Activated CD8-positive, alpha-beta T cell treated with anti-CD3 and anti-CD28 coated beads, Interleukin-2, amount 10 ng/mL, durations not matched to agents 7 days and 5 days (primary cell): ENCODE results near the gene CRYGS. TPM values are rescaled to one million over a fixed set of nuclear protein-coding genes. Genes with fewer than 3 reads are reported as not detected.
"Not testable (repeated sequence)": the region's sequence is repeated elsewhere in the genome, so short reads cannot be mapped to it uniquely, and the experiment has no call there.

Experiments used
- ATAC-seq: fragments of 150-1000 bp; cut with Tn5 transposase; one replicate; pipeline ENCODE4 v1.10.0; 2021; ENCODE audit warnings: moderate library complexity
- CTCF ChIA-PET: fragments of 350-600 bp; sonication (Branson Sonifier 250); formaldehyde crosslinking; loops from one replicate; lab custom pipeline; 2021; ENCODE audit warnings: antibody characterized with exemption; lab: Charles Lee
- POLR2A ChIA-PET: fragments of 350-600 bp; sonication (Branson Sonifier 250); formaldehyde crosslinking; loops from one replicate; lab custom pipeline; 2021; ENCODE audit warnings: antibody characterized with exemption; lab: Charles Lee
- DNase-seq: peaks from one replicate; pipeline ENCODE4 v3.0.0-alpha.2; 2020
- H3K27ac Mint-ChIP-seq: one replicate; pipeline ENCODE4 v1.8.0; 2021; ENCODE audit warnings: mild to moderate bottlenecking, mixed read lengths
- H3K27me3 Mint-ChIP-seq: one replicate; pipeline ENCODE4 v1.8.0; 2021; ENCODE audit warnings: low read depth, mixed read lengths
- H3K36me3 Mint-ChIP-seq: one replicate; pipeline ENCODE4 v1.8.0; 2021; ENCODE audit warnings: low read depth, mixed read lengths
- H3K4me1 Mint-ChIP-seq: one replicate; pipeline ENCODE4 v1.8.0; 2021; ENCODE audit warnings: low read depth, mixed read lengths
- H3K4me3 Mint-ChIP-seq: one replicate; pipeline ENCODE4 v1.8.0; 2021; ENCODE audit warnings: mild to moderate bottlenecking, mixed read lengths
- H3K9me3 Mint-ChIP-seq: one replicate; pipeline ENCODE4 v1.8.0; 2022; ENCODE audit warnings: mixed read lengths; ENCODE audit not compliant: insufficient read depth
- total RNA-seq, 2 experiments: library from RNA; stranded (reverse); gene quantifications; one replicate each; pipeline ENCODE4 v1.2.3, GENCODE V29; 2021

The CRYGS gene
- total RNA-seq, 2 experiments from 2014 or later, result 4.6 to 5.6 TPM

DNA sequence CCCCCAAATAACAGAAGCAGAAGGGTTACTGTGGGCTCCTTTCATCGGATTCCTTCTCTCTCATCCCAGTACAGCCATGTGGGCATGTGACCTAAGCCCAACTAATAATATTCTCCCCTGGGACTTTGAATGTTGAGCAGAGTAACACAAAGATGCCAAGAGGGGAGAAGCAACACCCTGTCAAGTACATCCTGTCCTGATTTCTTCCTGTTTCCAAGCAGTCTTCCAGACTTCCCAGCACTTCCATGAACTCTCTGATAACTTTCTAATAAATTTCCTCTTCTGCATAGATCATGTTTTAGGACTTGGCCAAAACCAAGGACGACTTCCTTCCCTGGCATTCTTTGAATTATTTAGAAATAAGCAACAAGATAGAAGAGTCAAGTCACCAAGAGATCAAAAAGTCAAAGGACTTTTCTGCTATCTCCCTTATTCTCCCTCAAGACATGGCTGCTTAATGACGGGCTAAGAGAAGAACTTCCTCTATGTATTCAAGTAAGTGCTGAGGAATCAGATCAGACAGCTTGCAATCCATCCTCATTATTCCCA is 37.9 kb downstream of the CRYGS start:
- ChIA-PET POLR2A (no interaction called here), CTCF (no interaction called here)
- ATAC-seq, result no peak
- no peaks in the 10 kb centered on the region for H3K36me3 Mint-ChIP-seq
- H3K27ac Mint-ChIP-seq, result no peak overlapping the region
- H3K27me3 Mint-ChIP-seq, result no peaks in the 10 kb centered on the region
- H3K4me3 Mint-ChIP-seq, result no peak overlapping the region
- no peak for DNase-seq
- no peaks in the 10 kb centered on the region for H3K9me3 Mint-ChIP-seq
- peaks cover 8% of the 10 kb centered on the region for H3K4me1 Mint-ChIP-seq

DNA sequence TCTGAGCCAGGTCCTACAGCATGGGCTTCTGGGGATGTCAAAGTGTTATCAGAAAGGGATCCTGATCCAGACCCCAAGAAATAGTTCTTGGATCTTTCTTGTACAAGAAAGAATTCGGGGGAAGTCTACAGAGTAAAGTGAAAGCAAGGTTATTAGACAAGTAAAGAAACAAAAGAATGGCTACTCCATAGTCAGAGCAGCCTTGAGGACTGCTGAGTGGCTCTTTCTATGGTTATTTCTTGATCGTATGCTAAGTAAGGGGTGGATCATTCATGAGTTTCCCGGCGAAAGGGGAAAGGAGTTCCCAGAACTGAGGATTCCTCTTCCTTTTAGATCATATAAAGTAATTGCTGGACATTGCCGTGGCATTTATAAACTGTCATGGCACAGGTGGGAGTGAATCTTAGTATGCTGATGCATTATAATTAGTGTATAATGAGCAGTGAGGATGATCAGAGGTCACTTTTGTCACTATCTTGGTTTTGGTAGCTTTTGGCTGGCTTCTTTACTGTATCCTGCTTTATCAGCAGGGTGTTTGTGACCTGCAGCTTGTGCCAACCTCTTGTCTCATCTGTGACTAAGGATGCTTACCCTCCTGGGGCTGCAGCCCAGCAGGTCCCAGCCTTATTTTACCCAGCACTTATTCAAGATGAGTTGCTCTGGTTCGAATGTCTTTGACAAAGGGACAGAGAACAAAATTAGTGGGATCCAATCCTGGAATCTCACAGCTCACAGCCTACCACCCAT is 41.0 kb downstream of the CRYGS start:
- H3K4me1 Mint-ChIP-seq, result peaks cover 8% of the 10 kb centered on the region
- CTCF ChIA-PET, result interaction anchor here (0.8 to 1.4 kb wide), 3 partner anchors 32 to 560 kb away, joined by 3 to 4 read pairs (median 3); no protein-coding TSS in a partner anchor
- no peaks in the 10 kb centered on the region for H3K36me3 Mint-ChIP-seq
- ATAC-seq (no peak), DNase-seq (no peak)
- H3K27ac Mint-ChIP-seq, result no peak overlapping the region
- H3K9me3 Mint-ChIP-seq, result no peaks in the 10 kb centered on the region
- no peaks in the 10 kb centered on the region for H3K27me3 Mint-ChIP-seq
- peak overlapping the region; percentile 28 for H3K4me3 Mint-ChIP-seq
- POLR2A ChIA-PET, result no interaction called here

DNA sequence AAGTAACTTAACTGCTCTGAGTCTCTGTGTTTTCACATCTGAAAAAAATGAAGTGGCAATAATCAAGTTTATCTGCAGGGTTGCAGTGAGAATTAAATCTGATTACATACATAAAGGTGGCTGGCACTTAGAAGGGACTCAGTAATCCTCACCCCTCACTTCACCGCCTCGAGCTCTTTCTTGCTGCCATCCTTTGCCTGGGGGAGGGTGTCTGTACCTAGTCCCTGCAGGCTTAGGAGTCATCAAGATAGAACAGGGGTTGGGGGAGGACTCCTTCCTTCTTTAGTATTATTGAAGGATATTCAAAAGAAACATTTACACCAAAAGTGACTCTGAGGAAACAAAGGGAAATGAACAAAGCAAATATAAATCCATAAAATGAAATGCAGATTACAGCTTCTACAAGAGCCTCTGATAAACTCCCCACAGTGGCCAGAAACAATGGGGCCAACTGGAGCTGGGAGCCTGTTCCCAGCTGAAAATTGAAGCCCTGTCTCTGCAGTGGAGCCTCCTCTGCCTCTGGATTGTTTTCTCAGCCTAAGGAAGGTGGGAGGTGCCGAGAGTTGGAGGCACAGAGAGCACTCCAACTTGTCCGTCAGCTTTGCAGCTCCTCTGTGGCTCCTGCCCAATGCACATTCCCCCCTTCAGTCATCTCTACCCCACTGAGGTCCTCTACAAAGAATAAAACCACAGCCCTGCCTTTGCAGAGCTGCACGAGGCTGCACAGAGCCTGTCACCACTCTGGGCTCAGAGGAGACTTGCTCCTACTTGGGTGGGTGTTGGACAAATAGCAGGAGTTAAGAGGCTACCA is 41.8 kb downstream of the CRYGS start:
- H3K36me3 Mint-ChIP-seq, result no peaks in the 10 kb centered on the region
- no peaks in the 10 kb centered on the region for H3K27me3 Mint-ChIP-seq
- DNase-seq (no peak), ATAC-seq (peak; percentile 63)
- ChIA-PET CTCF (no interaction called here), POLR2A (no interaction called here)
- peak overlapping the region; percentile 28 for H3K4me3 Mint-ChIP-seq
- no peak overlapping the region for H3K27ac Mint-ChIP-seq
- H3K9me3 Mint-ChIP-seq, result no peaks in the 10 kb centered on the region
- peaks cover 8% of the 10 kb centered on the region for H3K4me1 Mint-ChIP-seq

DNA sequence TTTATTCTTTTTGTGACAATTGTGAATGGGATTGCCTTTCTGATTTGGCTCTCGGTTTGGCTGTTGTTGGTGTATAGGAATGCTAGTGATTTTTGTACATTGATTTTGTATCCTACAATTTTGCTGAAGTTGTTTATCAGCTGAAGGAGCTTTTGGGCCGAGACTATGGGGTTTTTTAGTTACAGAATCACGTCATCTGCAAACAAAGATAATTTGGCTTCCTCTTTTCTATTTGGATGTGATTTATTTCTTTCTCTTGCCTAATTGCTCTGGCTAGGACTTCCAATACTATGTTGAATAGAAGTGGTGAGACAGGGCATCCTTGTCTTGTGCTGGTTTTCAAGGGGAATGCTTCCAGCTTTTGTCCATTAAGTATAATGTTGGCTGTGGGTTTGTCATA is 44.2 kb downstream of the CRYGS start:
- H3K27me3 Mint-ChIP-seq, POLR2A ChIA-PET, H3K9me3 Mint-ChIP-seq, ATAC-seq, H3K4me1 Mint-ChIP-seq, H3K27ac Mint-ChIP-seq, H3K36me3 Mint-ChIP-seq, DNase-seq, H3K4me3 Mint-ChIP-seq: not testable (repeated sequence)
- CTCF ChIA-PET, result interaction anchor here (1.8 kb wide), 1 partner anchor 40 kb away, joined by 5 read pairs; no protein-coding TSS in a partner anchor

DNA sequence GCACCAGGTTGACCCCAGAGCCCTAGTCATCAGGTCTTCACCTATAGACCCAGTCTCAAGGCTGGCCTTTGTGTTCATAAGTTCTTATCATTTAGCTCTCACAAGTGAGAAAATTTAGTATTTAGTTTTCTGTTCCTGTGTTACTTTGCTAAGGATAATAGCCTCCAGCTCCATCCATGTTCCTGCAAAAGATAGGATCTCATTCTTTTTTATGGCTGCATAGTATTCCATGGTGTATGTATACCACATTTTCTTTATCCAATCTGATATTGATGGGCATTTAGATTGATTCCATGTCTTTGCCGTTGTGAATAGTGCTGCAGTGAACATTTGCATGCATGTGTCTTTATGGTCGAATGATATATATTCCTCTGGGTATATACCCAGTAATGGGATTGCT is 46.2 kb downstream of the CRYGS start:
- H3K27ac Mint-ChIP-seq, H3K4me1 Mint-ChIP-seq, H3K4me3 Mint-ChIP-seq, DNase-seq, H3K36me3 Mint-ChIP-seq, H3K9me3 Mint-ChIP-seq, H3K27me3 Mint-ChIP-seq, ATAC-seq: not testable (repeated sequence)
- POLR2A ChIA-PET, result interaction anchor here (1.1 kb wide), 1 partner anchor 36 kb away, joined by 3 read pairs; no protein-coding TSS in a partner anchor
- CTCF ChIA-PET, result interaction anchor here (0.9 to 1.0 kb wide), 2 partner anchors 20 to 43 kb away, joined by 3 read pairs; no protein-coding TSS in a partner anchor

DNA sequence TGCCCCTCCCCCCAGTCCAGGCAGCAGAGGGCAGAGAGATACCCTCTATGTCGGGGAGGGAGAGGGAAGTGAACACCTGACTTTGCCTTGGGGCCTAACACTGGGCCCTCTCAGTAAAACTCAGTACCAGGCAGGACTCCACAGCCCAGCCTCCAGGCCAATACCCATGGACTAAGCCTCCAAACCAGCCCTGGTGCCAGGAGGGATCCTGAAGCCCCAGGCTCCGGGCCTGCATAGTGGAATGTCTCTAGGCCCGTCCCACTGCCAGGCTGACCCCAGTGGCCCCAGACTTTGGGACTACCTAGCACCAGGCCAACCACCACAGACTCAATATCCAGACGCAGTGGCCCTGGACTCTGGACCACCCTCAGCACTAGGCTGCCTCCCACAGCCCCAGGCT is 46.6 kb downstream of the CRYGS start:
- no peak overlapping the region for H3K27ac Mint-ChIP-seq
- CTCF ChIA-PET, result interaction anchor here (0.9 kb wide), 1 partner anchor 21 kb away, joined by 3 read pairs; no protein-coding TSS in a partner anchor
- H3K36me3 Mint-ChIP-seq, result no peaks in the 10 kb centered on the region
- H3K9me3 Mint-ChIP-seq, result no peaks in the 10 kb centered on the region
- no peak overlapping the region for H3K4me3 Mint-ChIP-seq
- DNase-seq (no peak), ATAC-seq (no peak)
- no peaks in the 10 kb centered on the region for H3K27me3 Mint-ChIP-seq
- H3K4me1 Mint-ChIP-seq, result peaks cover 1% of the 10 kb centered on the region
- POLR2A ChIA-PET, result no interaction called here

DNA sequence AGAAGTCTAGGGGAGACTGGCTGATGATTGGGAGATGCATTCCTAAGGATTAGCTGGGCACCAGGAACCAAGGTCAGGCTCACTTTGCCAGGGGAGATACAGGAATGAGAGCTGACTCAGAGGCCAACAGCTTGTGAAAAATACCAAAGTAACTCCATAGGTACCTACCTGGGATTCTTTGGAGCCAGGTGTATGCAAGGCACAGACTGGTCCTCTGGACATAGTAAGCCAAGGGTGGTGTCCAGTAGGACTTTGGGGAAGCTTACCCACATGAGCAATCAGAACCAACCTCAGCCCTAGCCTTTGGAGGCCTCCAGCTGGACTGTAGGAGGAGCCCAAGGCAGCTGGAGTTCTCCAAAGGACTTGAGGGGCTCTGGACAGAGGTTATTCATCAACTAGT is 47.5 kb downstream of the CRYGS start:
- Mint-ChIP-seq H3K9me3 (no peaks in the 10 kb centered on the region), H3K27me3 (peaks cover 2% of the 10 kb centered on the region), H3K4me1 (no peaks in the 10 kb centered on the region), H3K4me3 (no peak overlapping the region), H3K27ac (no peak overlapping the region), H3K36me3 (no peaks in the 10 kb centered on the region)
- ATAC-seq, result no peak
- ChIA-PET POLR2A (interaction anchor here (0.6 kb wide), 1 partner anchor 12 kb away, joined by 3 read pairs; no protein-coding TSS in a partner anchor), CTCF (interaction anchor here (1.4 to 1.7 kb wide), 2 partner anchors 38 to 43 kb away, joined by 3 to 9 read pairs; no protein-coding TSS in a partner anchor)
- DNase-seq, result no peak

DNA sequence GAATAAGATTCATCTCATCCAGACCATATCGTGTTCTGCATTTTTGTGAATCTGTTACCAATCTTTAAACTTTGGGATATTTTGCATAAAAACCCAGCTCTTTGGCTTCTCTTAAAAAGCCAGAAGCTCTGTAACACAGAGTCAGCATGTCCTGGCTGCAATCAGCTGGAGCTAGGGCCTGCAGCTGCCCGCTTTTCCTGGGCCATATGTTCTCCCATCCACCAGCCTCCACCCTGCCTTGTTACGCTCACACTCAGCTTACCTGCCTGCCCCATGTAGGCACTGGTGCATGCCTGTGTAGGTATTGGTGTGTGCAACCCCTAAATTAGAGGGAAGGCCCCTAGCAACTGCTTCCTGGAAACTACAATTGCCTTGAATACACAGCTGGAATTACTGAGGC is 48.2 kb downstream of the CRYGS start:
- H3K4me1 Mint-ChIP-seq, result no peaks in the 10 kb centered on the region
- no peak overlapping the region for H3K27ac Mint-ChIP-seq
- H3K4me3 Mint-ChIP-seq, result no peak overlapping the region
- ChIA-PET CTCF (interaction anchor here (1.4 to 1.7 kb wide), 2 partner anchors 39 to 44 kb away, joined by 3 to 9 read pairs; no protein-coding TSS in a partner anchor), POLR2A (interaction anchor here (0.6 kb wide), 1 partner anchor 12 kb away, joined by 3 read pairs; no protein-coding TSS in a partner anchor)
- H3K36me3 Mint-ChIP-seq, result no peaks in the 10 kb centered on the region
- H3K9me3 Mint-ChIP-seq, result no peaks in the 10 kb centered on the region
- DNase-seq (no peak), ATAC-seq (no peak)
- H3K27me3 Mint-ChIP-seq, result peaks cover 2% of the 10 kb centered on the region

DNA sequence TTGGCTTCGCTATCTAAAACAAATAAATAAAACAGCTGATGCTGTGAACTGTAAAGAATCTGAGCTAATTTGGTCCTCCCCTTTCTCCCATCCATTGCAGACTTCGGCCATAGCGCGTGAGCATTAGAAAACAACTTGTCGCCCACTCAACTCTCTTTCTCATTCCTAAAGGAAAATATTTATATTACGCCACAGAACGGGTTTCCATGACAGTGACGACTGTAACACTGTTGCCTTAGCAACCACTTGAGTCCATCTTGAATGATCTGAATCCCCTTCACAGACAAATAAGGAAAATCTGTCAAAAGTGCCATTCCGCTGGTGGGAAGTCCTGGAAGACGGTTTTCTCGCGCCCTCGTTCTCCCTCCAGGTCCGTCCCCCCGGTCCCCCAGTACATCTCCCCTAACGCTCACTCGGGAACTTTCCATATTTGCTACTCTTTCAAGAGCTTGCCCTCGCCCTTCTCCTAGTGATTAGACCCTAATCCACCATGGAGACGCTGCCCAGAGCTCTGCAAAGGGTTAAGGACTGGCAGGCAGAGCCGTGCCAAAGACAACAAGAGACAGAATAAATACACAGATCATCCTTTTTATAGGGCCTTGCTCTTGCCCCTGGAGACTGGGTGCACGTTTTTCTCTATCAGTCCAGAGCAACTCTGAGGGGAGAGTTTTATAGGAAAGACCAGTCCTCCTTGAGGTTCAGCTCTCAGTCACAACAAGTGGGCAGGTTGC is 50.5 kb downstream of the CRYGS start:
- H3K4me3 Mint-ChIP-seq, result no peak overlapping the region
- H3K9me3 Mint-ChIP-seq, result no peaks in the 10 kb centered on the region
- no peaks in the 10 kb centered on the region for H3K4me1 Mint-ChIP-seq
- peaks cover 2% of the 10 kb centered on the region for H3K27me3 Mint-ChIP-seq
- no peak overlapping the region for H3K27ac Mint-ChIP-seq
- POLR2A ChIA-PET, result no interaction called here
- ATAC-seq, result no peak
- CTCF ChIA-PET, result interaction anchor here (0.7 kb wide), 1 partner anchor 537 kb away, joined by 3 read pairs; no protein-coding TSS in a partner anchor
- no peak for DNase-seq
- H3K36me3 Mint-ChIP-seq, result no peaks in the 10 kb centered on the region

DNA sequence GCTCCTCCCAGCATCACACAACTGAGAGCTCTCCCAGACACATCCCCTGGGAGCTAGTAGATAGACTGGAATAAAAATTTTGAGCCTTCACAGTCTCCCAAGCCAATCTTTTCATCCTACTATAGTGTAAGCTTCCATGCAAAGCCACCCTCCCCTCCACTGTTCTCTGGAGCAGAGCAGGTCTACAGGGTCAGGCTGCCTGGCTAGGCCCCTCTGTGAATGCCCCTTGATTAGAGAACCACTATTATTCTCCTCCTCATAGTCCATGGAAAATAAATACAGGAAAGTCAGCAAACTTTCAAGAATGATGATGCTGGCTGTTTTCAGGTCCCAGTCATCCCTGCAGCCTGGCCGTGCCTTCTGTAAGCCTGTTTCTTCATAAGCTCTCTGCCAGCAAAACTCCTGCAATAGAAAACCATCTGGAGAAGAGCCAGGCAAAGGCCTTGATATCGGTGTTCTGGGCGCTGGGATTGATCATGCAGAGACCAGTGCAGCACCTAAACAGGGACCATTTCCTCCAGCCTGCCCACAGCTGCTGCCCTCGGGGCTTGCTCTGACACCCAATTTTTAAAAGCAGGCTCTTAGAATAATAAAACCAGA is 51.7 kb downstream of the CRYGS start:
- Mint-ChIP-seq H3K4me3 (no peak overlapping the region), H3K4me1 (no peaks in the 10 kb centered on the region), H3K36me3 (no peaks in the 10 kb centered on the region), H3K27ac (no peak overlapping the region), H3K27me3 (peaks cover 2% of the 10 kb centered on the region), H3K9me3 (no peaks in the 10 kb centered on the region)
- ATAC-seq (no peak), DNase-seq (no peak)
- ChIA-PET POLR2A (no interaction called here), CTCF (no interaction called here)

DNA sequence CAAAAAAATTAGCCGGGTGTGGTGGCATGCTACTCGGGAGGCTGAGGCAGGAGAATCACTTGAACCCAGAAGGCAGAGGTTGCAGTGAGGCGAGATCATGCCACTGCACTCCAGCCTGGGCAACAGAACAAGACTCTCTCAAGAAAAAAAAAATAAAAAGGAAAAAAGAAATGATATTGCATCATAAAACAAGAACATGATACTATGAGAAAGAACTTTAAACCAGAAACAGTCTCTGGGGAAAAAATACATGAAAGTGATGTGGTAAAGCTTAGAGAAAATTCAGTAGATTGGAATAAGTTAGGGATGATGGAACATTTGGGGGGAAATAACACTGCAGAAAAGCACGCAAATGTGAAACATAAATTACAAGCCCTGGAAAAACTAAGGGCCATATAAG is 54.7 kb downstream of the CRYGS start:
- no peaks in the 10 kb centered on the region for H3K36me3 Mint-ChIP-seq
- no peak for ATAC-seq
- H3K27me3 Mint-ChIP-seq, result peaks cover 2% of the 10 kb centered on the region
- H3K4me1 Mint-ChIP-seq, result no peaks in the 10 kb centered on the region
- no peaks in the 10 kb centered on the region for H3K9me3 Mint-ChIP-seq
- DNase-seq, result no peak
- POLR2A ChIA-PET, result no interaction called here
- CTCF ChIA-PET, result no interaction called here
- no peak overlapping the region for H3K4me3 Mint-ChIP-seq
- no peak overlapping the region for H3K27ac Mint-ChIP-seq
